Astrocyte of the cerebellum (primary cell): ENCODE data around the gene SLC6A16.

ENCODE experiments used
- DNase-seq: peaks from one replicate; pipeline ENCODE4 v3.0.0-alpha.2; 2011; ENCODE audit warnings: low read depth
- H3K4me3 ChIP-seq: 2 replicates; pipeline ENCODE4 v1.5.1; 2011; ENCODE audit warnings: mild to moderate bottlenecking, low read depth, low read length, moderate library complexity
- in situ Hi-C: cut with HindIII; loops from 2 replicates; pipeline ENCODE4 v1.10.0; 2017; ENCODE audit warnings: low sequenced_read_pairs
- TF ChIP-seq, protein P1 (sequence below): IDR thresholded peaks from 2 replicates; pipeline ENCODE4 v1.5.1; 2012; ENCODE audit warnings: low read length, low read depth, moderate library complexity, mild to moderate bottlenecking; ENCODE audit errors: missing control alignments

SLC6A16 gene

DNA sequence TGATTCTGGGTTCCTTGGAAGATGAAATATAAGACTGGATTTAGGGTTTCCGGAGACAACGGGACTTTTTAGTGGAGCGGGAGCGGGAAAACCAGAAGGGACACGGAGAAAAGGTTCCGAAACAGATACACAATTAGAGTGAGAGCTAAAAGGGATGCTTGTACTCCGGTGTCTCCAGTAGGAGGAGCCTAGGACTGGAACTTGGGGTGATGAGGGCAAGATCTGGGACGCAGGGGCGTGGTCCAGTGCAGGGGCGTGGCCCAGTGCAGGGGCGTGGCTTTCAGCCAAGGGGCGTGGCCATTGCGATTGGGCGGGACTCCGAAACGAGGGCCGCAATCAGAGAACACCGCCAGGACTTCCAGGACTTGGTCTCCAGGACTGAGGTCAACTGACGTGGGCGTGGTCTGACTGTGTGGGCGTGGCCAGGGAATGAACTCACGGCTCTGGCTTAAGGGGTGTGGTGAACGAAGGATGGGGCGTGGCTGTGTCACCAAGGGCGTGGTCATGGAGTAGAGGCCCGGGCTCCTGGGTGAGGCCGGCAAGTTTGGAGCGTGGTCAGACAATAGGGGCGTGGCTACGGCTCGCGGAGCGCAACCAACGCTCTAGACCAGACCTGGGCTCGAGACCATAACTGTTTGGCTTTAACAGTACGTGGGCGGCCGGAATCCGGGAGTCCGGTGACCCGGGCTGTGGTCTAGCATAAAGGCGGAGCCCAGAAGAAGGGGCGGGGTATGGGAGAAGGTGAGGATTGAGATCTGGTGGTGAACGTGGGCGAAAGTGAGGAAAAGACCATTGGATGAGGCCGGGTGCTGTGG, 38.5 kb upstream of the SLC6A16 start, which contains the start of gene DKKL1:
DKKL1 (plus strand) TSS at position 610 of the 815 bp plus-strand sequence; CDS start at position 732, 122 bp downstream.
- peak; percentile 97 for DNase-seq
- peak within 1 kb of the TSS; percentile 94 for H3K4me3 ChIP-seq
- in situ Hi-C loops: no loop called here
- TF ChIP-seq, protein P1, sequence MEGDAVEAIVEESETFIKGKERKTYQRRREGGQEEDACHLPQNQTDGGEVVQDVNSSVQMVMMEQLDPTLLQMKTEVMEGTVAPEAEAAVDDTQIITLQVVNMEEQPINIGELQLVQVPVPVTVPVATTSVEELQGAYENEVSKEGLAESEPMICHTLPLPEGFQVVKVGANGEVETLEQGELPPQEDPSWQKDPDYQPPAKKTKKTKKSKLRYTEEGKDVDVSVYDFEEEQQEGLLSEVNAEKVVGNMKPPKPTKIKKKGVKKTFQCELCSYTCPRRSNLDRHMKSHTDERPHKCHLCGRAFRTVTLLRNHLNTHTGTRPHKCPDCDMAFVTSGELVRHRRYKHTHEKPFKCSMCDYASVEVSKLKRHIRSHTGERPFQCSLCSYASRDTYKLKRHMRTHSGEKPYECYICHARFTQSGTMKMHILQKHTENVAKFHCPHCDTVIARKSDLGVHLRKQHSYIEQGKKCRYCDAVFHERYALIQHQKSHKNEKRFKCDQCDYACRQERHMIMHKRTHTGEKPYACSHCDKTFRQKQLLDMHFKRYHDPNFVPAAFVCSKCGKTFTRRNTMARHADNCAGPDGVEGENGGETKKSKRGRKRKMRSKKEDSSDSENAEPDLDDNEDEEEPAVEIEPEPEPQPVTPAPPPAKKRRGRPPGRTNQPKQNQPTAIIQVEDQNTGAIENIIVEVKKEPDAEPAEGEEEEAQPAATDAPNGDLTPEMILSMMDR: peak; percentile 18

DNA sequence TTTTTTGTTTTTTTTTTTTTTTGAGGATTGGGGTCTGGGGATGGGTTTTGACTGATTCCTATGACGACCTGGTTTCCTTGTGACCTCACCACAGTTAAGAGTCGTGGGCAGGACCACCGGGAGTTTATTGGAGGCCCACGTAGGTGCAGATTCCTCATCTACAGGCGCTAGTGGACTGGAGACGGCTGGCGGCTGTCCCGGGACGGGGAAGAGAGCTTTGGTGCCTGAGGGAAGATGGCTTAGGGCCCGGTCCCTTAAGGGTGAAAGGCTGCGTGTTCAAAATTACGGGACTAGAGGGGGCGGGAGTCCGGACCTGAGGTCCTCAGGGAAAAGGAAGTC, 37.9 kb upstream of the SLC6A16 start:
- DNase-seq: no peak
- TF ChIP-seq, protein P1: no peak
- H3K4me3 ChIP-seq: peak overlapping the region; percentile 94
- in situ Hi-C loops: no loop called here

DNA sequence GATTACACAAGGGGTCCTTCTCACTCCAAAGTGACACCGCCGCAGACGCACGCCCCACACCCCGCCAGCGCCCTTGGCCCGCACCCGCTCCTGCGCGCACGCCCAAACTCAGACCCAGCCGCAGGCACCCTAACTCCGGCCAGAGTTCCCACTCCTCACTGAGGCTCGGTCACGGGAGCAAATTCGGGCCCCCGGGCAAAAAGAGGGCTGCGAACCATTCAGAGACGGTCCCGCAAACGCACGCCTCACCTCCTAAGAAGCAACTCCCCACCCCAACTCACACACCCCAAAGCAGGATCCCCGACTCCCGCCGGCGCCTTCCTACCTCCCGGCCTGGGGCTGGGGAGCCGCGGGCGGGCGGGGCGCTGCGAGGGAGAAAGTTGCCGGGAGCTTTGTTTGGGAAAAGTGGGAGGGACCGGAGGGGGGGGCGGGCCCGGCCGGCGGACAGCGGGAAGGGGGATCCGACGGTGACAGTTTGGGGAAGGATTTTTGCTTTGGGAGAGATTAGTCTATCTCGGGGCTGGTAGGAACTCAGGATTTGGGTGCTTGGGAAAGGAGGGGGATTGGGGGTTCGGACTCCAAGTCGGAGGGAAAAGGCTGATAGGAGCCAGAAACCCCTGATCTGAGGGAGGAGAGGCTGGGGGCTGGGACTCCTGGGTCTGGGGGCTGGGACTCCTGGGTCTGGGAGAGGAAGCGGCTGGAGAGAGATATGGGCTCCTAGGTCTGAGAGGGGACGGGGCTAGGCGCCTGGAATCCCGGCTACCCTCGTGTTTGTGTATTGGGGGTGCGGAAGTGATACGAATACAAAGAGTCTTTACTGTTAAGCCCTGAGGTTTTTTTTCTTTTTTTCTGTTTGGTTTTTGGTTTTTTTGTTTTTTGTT, 37.3 kb upstream of the SLC6A16 start, which contains the start of gene TEAD2:
TEAD2 (minus strand) TSS at position 369 of the 881 bp plus-strand sequence. CDS start 2,341 bp downstream, outside the sequence.
- H3K4me3 ChIP-seq: peak within 1 kb of the TSS; percentile 94
- TF ChIP-seq, protein P1: no peak
- DNase-seq: no peak
- in situ Hi-C loops: no loop called here

DNA sequence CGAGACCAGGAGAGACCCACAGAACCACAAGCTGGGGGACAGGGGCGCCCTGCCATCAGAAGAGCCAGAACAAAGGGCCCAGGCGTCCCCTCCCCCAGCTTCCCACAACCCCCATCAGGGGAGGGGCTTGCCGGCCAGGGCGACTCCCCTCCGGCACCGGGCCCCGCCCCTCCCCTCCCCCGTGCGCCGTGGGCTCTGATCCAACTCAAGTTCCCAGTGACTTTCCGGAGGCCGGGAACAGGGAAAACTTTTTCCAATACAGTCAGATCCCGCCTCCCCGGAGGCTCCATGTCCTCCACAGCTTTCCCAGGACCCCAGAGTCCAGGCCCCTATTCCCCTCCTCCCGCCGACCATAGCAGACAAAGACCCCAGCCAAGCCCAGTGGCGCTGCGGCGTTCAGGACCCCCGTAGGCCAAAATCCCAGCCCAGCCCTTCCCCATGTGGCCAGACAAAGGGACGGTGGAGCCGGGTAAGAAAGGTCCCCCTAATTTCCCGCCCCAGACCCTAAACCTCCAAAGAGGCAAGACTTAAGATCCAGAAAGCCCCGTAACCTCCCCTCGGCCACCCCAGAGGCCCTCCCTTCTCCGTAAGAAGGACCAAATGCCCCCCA, 36.6 kb upstream of the SLC6A16 start:
- peak overlapping the region; percentile 94 for H3K4me3 ChIP-seq
- DNase-seq: peak; percentile 53
- in situ Hi-C loops: no loop called here
- TF ChIP-seq, protein P1: no peak

DNA sequence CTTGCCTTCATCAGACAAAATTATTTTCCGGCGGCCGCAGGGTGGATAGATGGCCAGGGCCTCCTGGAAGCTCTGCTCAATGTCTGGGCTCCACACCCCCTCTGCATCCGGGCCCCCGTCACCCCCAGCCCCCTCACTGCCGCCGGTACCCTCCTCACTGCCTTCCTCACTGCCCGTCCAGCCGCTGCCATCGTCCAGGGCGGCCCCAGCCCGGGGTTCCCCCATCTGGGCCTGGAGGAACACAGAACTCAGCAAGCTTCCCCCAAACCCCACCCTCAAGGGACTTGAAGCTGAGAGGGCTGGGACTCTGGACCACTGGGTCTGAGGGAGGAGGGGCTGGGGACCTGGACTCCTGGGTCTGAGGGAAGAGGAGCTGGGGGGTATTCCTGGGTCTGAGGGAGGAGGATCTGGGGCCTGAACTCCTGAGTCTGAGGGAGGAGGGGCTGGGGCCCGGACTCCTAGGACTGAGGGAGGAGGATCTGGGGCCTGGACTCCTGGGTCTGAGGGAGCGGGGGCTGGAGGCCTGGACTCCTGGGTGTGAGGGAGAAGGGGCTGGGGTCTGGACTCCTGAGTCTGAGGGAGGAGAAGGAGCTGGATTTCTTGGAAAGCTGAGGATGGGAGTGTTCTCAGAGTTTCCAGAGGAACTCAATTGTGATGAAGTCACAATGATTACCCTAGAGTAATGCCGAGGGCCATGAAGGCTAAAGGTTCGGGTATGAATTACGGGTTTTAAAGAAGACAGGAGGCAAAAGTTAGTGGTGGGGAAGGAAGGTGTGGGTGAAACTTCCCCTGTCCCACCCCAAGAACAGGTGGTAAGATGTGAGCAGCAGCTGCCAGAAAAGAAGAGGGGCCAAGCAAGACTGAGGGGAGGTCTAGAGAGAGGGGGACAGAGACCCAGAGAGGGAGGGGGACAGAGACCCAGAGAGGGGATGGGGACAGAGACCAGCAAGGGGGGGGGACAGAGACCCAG, 35.1 kb upstream of the SLC6A16 start:
- in situ Hi-C loops: no loop called here
- DNase-seq: no peak
- TF ChIP-seq, protein P1: no peak
- H3K4me3 ChIP-seq: peak overlapping the region; percentile 94
